Measurements from ENCODE around the gene SMPDL3A. TPM values are rescaled to one million over a fixed set of nuclear protein-coding genes. Genes with fewer than 3 reads are reported as not detected.

Gene SMPDL3A
- total and polyA plus RNA-seq, 2 of the 13 experiments (the other 11 are each of a cell fraction or from before 2014, with no cell fraction given): 7.8 to 17.3 TPM

GRCh38 chr6:122790423-122791309, 1.6 kb downstream of the SMPDL3A start (continued):
- peak; percentile 50; the same call in 1 of the 2 replicates for TF ChIP-seq ZFP82 (CRISPR knock-in tag; IDR thresholded peaks at IDR 0.05; ENCODE audit: borderline replicate concordance)
- TF ChIP-seq PCBP1 (IDR thresholded peaks at IDR 0.05; ENCODE audit: borderline replicate concordance, low read depth, low read length): no peak
- no peak for TF ChIP-seq ZNF674 (CRISPR knock-in tag; IDR thresholded peaks at IDR 0.05; ENCODE audit: low read depth)
- TF ChIP-seq CENPX (CRISPR knock-in tag; IDR thresholded peaks at IDR 0.05): no peak
- TF ChIP-seq HCFC1 (IDR thresholded peaks at IDR 0.05; ENCODE audit: low read depth, low read length): no peak
- no peak for TF ChIP-seq SP1 (IDR thresholded peaks at IDR 0.05)
- TF ChIP-seq SP1 (CRISPR knock-in tag; IDR thresholded peaks at IDR 0.05): no peak
- no peak; the same call in 1 of the 2 replicates for TF ChIP-seq NFYB (CRISPR knock-in tag; IDR thresholded peaks at IDR 0.05)
- TF ChIP-seq TGIF2 (CRISPR knock-in tag; IDR thresholded peaks at IDR 0.05): no peak
- TF ChIP-seq ZNF12 (CRISPR knock-in tag; IDR thresholded peaks at IDR 0.05): no peak
- peak; percentile 11; the same call in 1 of the 2 replicates for TF ChIP-seq SIX1 (CRISPR knock-in tag; IDR thresholded peaks at IDR 0.05; ENCODE audit: borderline replicate concordance)
- peak; percentile 57; the same call in 1 of the 2 replicates for TF ChIP-seq BHLHE40 (IDR thresholded peaks at IDR 0.05; ENCODE audit: low read length)
- peak; percentile 96 for TF ChIP-seq HNF4G (IDR thresholded peaks at IDR 0.05; ENCODE audit: borderline replicate concordance, low read depth, low read length)
- no peak; the same call in 1 of the 2 replicates for TF ChIP-seq HNF4G (CRISPR knock-in tag; IDR thresholded peaks at IDR 0.05; ENCODE audit: borderline replicate concordance, low read depth)
- TF ChIP-seq ZNF256 (CRISPR knock-in tag; conservative IDR thresholded peaks at IDR 0.05): no peak
- TF ChIP-seq TFDP2 (CRISPR knock-in tag; IDR thresholded peaks at IDR 0.05): 0 out of 2 replicates have a peak, but pooled peaks have one; percentile 24
- no peak for TF ChIP-seq ZNF589 (CRISPR knock-in tag; conservative IDR thresholded peaks at IDR 0.05)
- no peak for TF ChIP-seq TEF (CRISPR knock-in tag; IDR thresholded peaks at IDR 0.05)
- peak; percentile 76 for TF ChIP-seq TARDBP (CRISPR knock-in tag; IDR thresholded peaks at IDR 0.05)
- peak; percentile 78; the same call in 1 of the 2 replicates for TF ChIP-seq ELF4 (CRISPR knock-in tag; IDR thresholded peaks at IDR 0.05; ENCODE audit: borderline replicate concordance)
- TF ChIP-seq KDM5A (IDR thresholded peaks at IDR 0.05; ENCODE audit: borderline replicate concordance, low read length): peak; percentile 32; the same call in 1 of the 2 replicates
- no peak for TF ChIP-seq ZNF564 (CRISPR knock-in tag; IDR thresholded peaks at IDR 0.05)
- TF ChIP-seq TOPORS (CRISPR knock-in tag; IDR thresholded peaks at IDR 0.05): no peak
- peak; percentile 87 for TF ChIP-seq ZGPAT (CRISPR knock-in tag; IDR thresholded peaks at IDR 0.05)
- no peak for TF ChIP-seq ZBTB3 (CRISPR knock-in tag; IDR thresholded peaks at IDR 0.05; ENCODE audit: borderline replicate concordance, low read depth)
- TF ChIP-seq DNMT1 (CRISPR knock-in tag; IDR thresholded peaks at IDR 0.05): no peak
- TF ChIP-seq RAD51 (IDR thresholded peaks at IDR 0.05; ENCODE audit: borderline replicate concordance): no peak
- no peak for TF ChIP-seq CBX2 (IDR thresholded peaks at IDR 0.05; ENCODE audit: low read depth, low read length)
- TF ChIP-seq CBX2 (CRISPR knock-in tag; IDR thresholded peaks at IDR 0.05; ENCODE audit: low read depth): no peak
- TF ChIP-seq ZNF792 (CRISPR knock-in tag; IDR thresholded peaks at IDR 0.05): no peak
